GM19193 (cell line): ENCODE measurements around the gene PTPRG.

Experiments used
- POLR2A ChIP-seq: IDR thresholded peaks from 4 replicates; pipeline ENCODE4 v1.6.1; 2011; ENCODE audit not compliant: insufficient read depth, insufficient read length; ENCODE audit errors: extremely low read depth

PTPRG gene

DNA sequence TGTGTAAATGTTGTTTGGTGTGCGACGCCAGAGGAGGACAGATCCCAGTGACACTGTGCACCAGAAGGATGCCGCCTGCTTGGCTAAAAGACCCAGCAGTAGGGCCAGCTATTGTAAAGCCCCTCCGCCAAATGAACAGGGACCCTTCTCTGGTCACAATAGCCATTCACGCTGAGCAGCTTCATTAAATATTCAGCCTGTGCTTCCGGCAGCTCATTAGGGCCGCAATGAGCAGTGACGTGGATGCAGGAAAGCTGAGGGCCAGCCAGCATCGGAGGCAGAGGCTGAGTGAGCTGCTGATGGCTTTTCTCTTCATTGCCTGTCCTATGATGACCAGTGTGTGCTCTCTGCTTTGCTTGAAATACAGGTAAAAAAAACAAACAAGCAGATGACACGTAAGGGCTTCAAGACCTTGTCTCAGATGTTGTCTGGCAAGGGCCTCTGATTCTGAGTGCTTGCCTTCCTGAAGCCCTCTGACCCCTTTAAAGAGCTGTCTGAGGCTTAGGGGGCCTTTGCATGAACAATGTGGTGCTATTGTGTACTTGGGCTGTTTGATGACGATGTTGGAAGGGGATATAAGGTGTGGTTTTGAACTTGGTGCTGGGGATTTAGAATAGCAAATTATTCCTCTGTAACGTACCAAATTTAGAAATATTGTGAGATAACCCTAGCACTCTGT lies 681.6 kb downstream of the PTPRG start:
- TF ChIP-seq POLR2A: no peak

DNA sequence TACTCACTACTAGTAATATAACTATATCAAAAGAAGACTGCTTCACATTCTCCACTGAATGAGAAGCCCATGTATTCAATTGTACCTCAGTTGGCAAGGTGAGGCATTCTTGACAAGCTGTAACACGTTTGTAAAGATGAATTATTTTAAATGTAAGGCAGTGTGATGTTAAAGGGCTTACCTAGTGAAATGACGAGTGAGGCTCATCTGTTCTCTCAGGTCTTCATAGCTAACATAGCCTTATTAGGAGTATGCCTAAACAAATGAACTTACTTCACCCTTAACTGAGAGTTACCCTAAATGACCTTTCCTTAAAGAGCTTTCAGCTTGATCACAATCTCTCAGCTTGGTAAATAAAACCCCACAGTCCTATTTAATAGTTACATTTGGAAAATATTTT lies 684.7 kb downstream of the PTPRG start:
- TF ChIP-seq POLR2A: no peak

DNA sequence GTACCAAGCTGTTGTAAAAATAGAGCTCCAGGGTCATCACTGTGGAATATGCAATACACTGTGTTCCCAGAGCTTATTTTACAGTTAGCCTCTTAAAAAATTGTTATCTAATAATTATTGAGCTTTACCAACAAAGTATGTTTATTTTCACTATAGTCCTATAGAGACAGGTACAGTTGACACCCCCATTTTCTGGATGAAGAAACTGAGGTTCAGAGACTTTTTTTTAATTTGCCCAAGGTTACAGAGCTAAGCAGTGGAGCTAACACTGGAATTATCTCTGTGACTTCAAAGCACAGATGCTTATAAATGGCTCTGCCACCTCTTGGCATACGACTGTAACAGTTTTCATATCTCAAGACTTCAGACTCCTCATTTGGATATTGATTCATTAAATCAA lies 685.6 kb downstream of the PTPRG start:
- TF ChIP-seq POLR2A: no peak

DNA sequence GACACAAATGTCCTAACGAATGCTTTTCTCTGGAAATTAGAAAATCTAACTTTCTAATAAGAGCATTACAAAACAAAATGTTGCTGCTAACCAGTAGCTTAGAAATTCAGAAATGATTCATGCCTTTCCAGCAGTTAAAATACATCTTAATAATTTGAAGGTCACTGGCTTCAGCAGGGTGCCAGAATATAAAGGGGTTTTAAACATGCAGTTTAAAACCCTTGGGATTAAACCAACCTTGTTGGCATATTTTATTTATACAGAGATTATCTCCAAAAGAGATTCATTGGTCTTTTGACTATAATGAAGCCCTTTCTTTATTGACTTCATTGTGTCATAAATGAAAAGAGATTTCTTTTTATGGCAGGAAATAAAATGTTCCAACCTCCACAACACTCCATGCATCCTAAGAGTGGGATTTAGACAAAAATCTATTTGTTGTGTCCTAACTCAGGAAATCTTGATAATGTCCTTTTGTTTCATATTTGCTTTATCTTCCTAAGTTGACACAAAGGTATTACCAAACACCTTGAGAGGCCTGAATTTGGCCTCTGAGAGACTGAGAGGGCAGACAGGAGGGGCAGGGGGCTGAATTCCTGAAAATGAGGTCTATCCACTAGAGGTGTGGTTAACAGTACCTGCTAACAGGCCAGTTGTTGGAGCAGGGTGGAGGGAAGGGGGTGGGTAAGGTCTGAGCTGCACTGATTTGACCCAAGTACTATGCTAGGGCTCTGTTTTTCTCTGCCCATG lies 687.5 kb downstream of the PTPRG start:
- no peak for TF ChIP-seq POLR2A

DNA sequence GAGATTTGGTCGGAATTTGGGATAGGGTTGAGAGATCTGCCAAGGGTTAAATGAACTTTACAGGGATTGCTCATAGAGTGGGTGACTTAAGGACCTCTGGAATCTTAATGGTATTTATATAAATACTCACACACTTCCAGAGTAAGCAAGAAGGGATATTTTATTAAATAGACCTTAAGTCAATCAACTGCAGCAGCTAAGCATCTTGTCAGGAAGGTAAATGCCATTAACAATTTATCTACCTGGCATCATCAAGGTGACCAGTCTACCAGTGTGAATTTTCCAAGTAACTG lies 688.1 kb downstream of the PTPRG start:
- no peak for TF ChIP-seq POLR2A

DNA sequence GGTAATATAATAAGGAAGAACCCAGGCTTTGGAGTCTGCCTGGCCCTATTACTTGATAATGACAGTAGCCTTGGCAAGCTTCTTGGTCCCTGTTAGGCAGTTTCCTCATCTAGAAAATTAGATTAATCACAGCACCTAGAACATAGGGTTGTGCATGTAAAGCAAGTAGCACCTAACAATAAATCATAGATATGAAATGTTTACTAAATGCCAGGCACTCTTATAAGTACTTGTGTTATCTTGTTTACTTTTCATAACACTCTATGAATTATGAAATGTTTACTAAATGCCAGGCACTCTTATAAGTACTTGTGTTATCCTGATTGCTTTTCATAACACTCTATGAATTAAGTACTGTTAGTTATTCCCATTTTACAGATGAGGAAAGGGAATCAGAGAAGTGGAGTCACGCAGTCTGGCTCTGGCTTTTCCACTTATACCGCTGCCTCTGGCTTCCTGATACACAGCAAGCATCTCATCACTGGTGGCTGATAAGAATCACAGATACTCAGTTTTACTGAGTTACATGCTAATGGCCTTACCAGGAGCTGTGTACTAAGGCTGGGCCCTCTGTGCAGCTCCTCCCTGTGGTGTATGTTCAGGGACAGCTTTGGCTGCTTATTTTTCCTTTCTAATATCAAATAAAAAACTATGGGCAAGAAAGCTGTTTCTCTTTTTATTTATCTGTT lies 688.6 kb downstream of the PTPRG start:
- no peak for TF ChIP-seq POLR2A

DNA sequence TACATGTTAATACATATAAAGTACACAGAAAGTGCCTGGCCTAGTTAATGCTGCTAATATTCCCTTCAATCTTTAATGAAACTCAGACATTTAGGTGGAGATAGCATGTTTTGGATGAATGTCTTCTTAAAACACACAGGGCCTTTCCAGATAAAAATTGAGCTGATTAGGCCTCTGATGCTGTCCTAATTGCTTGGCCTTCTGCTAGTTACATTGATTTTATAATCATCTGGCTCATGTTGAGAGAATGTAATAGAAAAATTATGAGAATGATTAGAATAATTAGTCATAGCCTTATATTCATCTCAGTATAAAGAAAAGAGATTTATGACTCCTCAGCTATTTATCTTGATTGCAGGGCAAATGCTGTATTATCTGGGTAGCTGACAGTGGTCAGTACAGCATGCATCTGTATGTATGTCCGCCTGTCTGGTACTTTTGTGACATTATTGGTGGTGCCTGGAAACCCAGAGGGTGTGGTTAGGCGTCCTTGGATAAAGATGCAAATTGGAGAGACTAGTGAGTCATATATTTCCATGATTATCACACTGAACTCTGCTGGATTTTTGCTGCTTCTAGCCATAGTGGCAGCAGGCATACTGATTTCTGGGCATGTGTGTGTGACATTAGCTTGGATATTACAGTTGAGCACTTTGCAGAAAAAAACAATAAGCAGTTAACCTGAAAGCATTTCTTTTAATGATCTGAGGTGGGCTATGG lies 691.2 kb downstream of the PTPRG start:
- no peak for TF ChIP-seq POLR2A

DNA sequence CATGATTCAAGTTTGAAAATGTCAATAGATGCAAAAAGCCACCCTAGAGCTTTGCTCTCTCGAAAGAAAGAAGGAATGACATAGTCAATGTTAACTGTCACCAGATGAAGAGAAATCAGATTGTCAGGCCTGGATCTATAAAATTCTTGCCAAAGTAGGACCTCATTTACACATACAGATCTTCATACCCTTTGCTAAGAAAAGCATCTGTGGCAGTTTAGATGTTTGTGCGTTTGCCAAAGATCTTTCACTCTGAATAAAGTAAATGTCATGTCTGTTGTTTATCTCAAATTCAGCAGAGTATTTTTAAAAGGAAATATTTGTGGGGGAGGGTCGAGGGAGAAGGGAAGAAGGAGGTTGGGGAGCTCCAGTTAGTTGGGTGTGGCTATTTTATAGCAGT lies 692.6 kb downstream of the PTPRG start:
- TF ChIP-seq POLR2A: no peak

DNA sequence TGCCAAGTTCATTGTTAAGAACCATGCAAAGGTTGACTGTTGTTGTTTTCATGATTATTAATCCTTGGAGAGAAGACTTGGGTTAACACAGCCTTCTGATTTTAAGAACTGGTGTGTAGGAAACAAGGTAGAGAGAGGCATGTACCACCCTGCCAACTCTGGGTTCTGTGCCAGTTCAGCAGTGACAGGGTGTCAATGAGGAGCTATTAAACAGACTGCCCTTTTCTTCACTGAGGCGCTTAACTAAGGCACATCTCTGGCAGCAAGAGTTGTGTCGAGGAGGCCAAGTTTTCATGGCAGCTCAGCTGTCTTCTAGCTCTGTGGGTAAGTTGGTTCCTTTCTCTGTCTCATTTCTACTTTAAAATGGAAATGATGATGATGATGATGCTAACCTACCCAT lies 694.4 kb downstream of the PTPRG start:
- no peak for TF ChIP-seq POLR2A

DNA sequence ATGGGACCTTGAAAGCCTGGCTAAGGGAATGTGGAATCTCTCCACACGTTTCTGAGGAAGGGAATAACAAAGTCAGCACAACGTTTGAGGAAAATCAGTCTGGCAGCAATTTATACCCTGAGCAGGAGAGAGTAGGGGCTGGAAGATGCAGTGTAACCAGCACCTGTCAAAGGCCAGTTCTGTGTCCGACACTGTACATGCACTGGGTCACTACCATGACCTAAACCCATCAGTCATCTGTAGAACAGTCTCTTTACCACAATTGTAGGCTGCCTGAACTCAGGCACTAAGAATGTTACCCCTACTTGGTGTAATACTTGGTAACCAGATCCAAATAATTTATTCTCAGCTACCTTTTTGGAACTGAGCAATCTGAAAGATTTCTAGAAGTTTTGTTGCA lies 698.6 kb downstream of the PTPRG start:
- no peak for TF ChIP-seq POLR2A

DNA sequence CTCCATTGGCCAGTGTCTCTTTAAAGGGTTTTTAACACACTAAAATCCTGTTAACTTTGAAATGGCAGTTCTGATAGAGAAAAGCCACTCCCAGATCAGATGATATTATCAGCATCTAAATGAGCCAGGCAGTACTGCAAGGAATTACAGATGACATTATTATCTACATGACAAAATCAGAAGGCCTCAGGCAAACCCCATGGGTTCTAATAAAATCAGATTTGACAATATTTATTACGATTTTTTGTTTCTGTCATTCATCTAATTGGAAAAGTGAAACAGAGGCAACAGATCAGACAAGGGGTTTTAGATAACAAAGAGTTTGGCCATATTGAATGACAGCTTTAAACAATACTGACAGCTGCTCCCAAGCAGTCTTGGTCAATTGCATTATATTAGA lies 699.3 kb downstream of the PTPRG start:
- TF ChIP-seq POLR2A: no peak

DNA sequence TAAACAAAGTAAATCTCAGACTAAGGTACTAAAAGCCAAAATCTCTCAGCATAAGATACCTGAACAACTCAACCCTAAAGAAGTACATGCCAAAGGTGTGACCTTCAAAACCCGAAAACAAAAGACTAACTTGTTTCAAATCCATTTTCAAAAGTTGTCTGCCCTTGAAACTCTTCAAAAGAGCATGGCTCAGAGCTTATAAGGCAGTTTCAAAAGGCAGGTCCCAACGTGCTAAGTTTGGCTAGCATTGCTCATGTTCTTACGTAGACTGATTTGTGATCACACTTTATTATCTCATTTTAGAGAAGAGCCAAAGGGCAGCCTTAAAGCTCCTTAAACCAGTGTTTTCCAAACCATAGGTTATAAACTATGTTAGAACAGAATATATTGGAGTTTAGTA lies 699.8 kb downstream of the PTPRG start:
- no peak for TF ChIP-seq POLR2A

DNA sequence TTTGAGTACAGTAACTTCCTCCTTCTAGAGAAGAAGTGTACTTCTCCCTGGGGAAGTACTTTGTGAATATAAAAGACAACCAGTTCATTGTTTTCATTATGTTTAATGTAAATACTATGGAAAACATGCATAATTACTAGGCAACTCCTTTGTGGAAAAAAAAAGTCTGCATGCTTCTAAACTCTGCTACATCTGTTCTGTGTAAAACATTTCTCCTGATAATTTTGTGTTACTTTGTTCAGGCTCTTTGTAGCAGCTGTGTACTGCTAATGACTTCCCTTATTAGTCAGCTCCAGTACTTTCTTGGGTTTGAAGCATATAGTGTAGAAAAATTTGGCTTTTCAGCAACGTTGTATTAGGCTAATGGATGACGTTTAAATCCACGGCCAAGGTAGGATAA lies 700.4 kb downstream of the PTPRG start:
- no peak for TF ChIP-seq POLR2A

DNA sequence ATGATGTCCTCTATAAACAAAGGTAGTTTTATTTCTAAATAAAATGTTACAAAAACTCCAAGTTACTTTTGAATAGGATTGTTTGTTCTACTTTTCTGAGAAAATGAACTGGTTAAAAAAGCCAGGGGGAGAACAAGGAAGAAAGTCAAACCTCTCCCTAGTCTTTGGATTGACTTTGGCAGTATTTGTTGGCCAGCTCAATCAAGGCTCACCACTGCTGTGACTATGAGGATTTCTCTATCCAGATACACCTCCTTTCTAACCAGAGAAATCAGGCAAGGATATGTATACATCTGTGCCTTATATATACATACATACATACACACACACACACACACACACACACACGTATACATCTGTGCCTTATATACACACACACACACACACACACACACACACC lies 704.2 kb downstream of the PTPRG start:
- no peak for TF ChIP-seq POLR2A

DNA sequence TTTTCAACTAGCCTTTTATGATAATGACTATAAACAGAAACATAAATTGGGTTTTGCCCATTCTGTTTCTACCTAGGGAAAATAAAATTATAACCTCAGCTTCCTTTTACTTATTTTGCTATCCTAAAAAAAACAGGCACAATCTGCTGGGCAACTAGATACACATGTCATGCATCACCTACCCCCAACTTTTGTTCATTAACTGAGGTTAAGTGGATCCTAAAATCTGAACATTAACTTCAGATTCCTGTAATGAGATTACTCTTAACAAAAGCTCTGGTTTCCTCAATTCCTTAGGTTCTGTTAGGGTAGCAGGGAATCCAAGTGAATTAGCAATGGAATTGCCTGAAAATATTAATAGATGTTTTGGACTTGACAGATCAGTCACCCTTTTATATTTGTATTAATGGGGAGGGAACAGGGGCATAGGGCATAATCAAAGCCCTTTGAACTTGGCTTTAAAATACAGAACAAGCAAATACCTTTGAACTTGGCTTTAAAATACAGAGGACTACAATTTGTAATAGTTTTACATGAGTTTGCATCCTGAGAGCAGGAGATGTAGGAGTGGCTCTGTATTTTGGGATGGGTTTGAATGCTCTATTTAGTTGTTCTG lies 705.4 kb downstream of the PTPRG start:
- no peak for TF ChIP-seq POLR2A
